NCI-H1436 treated with DMSO at 0.1 percent for 48 hours (cell line): ENCODE data around the gene PRKCE.

Experiments used
- DNase-seq: peaks from one replicate; lab custom pipeline; 2025; lab: John Stamatoyannopoulos, UW

PRKCE gene

DNA sequence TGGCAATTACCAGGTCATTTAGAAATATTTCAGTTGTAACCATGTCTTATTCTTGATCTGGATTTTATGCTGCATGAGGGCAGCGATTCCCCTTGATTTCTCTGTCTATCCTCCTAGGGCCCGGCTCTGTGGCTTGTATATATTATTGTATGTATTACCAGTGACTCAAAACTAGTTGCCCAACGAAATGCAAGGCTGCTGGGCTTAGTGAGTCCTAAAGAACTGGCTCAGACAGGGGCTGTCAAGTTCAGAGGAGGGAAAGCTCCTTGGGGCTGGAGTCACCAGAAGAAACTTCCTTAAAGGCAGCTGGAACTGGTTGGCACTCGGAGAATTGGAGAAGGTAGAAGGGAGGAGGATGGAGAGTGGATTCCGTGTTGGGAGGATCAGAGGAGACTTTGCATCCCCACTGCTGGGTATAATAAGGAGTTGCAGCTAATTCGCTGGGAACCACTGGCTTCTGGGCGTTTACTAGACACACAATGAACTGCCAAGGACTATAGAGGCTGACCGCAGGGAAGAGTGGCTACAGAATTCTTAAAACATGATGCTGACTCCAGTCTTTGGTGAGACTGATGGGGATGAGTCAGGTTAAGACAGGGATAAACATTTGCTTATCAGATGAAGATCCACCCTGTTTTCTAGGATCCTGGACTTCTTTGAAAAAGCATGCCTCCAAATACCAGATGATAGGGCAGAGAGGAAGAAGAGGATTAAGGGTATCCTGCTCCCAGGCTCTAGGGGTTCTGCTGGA lies 104.3 kb downstream of the PRKCE start:
- no peak for DNase-seq

DNA sequence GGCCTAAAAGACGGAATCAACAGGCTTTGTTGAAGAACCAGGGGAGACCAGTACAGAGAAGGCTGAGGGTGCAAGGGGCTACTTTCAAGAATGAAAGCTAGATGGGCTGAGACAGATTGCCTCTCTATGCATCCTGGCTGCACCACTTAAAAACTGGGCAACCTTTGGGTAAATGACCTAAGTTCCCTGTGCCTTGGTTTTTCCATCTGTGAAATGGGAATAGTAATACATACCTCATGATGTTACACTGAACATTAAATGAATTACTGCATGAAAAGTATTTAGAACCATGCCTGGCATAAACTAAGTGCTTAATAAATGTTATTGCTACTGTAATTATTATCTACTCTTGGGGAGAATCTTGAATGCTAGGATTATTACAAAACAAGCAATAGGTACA lies 106.5 kb downstream of the PRKCE start:
- no peak for DNase-seq

DNA sequence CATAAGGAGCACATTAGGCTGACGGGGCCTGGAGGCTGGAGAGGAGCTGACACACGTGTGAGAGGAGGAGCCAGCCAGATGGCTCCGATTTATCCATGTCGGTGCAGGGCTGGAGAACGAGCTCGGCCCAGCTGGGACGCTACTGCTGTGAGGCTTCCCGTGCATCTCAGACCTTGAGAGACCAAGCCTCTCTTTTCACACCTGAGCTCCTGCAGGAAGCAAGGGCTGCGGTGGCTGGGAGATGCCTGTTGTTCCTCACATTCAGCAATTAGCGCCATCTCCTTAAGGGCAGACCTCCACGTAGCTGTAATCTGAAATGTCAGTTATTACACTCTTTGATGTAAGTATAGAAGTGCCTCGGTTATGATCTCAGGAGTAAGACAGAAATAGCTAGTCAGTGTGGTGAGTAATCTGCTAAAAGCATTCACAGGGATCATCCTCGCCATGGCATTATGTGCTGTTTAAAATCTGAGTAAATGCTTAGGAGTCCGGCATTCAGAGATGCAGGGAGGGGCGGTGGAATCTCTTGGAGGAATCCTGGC lies 107.9 kb downstream of the PRKCE start:
- no peak for DNase-seq

DNA sequence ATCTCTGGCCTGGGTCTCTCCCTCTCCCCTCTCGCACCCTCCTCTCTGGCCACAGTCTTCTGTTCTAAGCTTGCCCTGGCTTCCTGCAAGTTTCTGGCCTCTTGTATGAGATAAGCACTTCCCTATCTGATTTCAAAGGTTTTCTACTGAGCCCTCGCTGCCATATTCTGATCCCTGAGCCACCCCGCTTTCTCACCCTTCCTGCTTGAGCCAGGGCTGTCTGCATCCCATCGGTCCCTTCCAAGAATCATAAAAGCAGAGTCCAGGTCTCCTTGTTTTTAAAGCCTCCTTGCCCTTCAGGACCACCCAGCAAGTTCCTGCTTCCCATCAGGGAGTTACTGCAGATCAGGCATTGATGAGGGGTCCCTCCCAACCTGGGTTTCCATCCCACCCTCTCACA lies 110.2 kb downstream of the PRKCE start:
- DNase-seq = no peak

DNA sequence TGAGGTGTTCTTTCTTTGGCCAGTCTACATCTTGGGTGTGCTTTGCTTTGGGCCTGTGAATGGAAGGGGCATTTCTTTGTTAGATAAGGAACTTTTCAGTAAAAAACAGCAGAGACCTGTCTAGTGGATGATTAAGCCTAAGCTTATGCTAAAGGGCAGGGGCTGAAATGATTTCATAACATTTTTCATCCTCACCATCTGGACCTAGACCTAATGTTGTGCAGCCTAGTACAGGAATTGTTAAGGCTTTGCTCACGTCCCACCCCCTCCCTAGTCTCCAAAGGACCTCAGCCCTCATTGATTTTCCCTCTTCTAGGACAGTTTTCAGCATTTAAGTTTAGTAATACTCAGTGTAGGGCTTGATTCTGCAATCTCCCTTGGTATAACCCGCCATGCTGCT lies 111.8 kb downstream of the PRKCE start:
- no peak for DNase-seq

DNA sequence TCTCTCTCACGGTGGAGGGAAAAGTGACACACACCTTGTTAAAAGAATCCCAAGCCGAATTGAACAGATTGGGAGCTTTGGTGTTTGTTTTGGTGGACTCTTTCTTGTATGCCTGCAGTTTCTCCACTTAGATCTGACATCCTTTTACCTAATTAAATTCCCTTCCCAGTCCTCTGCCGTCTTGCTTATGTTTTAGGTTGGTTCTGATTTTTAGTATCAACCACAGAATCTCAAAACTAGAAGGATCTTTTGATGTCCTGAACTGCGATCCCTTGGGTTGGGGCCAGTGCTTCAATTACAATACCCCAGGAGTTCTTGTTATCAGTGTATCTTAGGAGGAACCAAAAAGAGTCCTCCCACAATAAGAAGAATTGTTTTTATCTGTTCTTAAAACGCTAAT lies 112.3 kb downstream of the PRKCE start:
- DNase-seq = no peak

DNA sequence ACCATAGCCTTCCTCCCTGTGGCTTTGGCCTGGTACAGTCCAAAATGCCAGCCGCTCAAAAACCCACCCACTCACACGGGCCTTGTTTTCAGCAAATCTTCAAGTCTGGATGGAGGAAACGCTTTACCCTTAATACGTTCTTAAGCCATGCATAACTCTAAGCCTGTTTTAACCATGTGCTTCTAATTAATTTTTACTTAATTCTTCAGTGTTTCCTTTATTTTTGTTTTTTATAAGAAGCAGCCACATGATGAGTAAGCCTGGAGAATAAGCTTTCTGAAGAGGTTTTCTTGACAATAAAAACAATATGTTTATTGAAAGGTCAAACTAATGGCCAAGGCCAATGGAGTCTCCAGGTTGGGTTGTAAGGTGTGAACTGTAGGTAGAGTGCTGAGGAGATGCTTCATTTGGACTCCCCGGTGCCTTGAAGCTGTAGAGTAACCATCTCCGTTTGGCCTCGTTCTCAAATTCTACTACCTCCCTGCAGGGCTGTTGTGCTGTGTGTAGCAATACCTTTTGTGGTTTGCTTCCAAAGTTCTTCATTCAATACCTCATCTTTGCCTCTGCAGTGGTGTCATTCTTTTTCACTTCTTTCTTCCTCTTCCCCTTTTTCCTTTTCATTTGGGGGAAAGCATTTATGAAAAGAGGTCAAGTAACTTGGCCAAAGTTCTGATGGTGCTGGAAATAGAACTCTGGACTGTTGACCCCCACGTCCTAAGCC lies 113.7 kb downstream of the PRKCE start:
- no peak for DNase-seq

DNA sequence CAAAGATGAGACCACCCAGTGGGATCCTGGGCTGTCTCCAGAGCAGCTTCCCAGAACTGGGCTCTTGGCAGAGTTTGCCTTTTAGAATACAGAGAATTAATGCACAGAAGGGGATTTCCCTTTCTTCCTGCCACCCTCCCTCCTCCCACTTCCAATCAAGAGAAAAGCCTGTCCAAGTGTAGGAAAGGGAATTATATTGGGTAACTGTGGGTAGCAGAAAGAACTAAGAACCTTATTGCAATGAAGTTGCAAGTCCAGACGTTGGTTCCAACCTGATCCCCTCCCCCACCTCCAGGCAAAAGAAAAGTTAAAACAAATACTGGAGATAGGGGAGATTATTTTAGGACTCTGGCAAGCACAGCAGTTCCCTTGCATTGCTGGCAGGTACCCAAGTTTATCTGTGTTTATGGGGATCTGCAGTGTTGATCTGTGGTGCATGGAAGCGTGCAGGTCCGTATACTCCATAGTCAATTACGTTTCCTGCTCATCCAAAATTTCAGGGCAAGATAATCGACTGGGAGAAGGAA lies 114.3 kb downstream of the PRKCE start:
- DNase-seq = no peak

DNA sequence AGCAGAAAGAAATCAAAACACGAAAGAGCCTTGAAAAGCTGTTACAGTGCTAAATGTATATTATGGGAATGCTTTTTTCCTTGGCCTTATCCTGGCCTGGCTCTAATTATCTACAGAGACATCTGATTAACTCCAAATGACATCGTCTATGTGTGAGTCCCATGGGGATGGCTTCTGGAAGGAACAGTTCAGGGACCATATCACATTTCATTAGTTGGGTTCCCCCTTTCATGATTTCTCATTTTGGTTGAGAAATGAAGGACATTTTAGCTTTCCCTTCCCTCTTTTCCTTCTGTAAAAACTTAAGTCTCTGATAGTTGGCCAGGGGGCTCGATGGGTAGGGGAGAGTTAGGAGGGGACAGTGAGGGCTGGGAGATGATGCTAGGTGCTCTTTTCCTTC lies 116.7 kb downstream of the PRKCE start:
- DNase-seq = no peak

DNA sequence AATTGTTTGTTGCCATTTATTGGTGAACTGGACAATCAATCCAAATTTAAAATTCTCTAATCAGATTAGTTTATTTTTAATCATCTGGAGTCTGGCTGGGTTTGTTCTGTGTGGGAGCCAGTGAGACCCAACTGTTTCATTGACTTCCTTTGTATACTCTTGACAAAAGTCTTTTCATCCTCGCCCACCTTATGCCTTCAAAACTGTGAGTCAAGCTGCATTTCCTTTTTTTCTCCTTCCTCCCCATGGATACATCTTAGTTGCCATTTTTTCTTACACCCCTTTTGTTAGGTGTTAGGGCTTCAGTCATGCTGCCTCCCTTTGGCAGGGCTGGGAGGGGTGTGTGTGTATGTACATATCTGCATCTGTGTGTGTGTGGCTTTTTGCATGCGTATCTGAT lies 117.6 kb downstream of the PRKCE start:
- no peak for DNase-seq

DNA sequence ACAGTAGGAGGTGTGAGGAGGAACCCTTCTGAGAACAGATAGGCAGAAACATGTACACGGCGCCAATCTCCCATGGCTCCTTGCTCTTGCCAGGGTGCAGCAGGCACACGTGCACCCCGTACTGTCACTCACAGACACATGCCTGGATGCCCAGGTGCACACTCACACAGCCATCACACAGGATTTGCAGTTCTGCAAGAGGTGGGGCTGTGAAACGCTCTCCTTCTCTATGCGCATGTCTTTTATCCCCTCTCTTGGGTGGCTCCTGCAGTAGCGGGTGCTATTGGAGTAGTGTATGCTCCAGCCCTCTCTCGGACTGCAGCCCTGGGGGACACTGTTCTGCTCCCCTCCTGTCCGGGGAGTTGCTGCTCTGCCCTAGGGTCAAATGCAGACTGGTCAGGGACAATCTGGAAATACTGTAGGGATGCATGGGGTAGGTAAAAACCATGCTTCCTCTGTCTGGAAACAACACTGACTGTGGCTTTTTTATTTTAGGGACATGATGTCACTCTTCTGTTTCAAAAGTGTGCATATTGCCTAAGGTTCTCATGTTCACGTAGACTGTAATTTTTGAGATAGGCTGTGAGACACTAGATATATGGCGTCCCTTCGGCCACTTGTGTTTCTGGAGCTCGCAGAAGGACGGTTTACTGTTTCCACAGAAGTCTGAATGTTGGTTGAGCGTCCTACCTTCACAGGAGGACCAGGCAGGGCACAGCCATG lies 118.5 kb downstream of the PRKCE start:
- DNase-seq = no peak

DNA sequence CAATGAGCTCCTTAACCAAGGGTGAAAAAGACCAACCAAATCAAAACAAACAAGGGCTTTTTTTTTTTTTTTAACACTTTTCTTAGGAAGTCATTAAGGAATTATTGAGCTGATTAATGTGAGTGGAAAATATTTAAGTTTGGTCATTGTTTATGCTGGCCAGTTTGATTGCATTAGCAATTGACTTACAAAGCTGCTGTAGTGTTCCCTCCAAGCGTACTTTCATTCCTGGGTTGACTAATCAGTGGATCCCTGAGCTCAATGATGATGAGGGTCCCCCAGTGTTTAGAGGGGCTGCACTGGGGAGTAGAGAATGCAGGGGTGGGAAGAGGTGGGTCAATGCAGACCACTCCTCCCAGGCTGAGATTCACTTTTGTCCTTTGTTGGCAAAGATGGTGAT lies 119.3 kb downstream of the PRKCE start:
- no peak for DNase-seq

DNA sequence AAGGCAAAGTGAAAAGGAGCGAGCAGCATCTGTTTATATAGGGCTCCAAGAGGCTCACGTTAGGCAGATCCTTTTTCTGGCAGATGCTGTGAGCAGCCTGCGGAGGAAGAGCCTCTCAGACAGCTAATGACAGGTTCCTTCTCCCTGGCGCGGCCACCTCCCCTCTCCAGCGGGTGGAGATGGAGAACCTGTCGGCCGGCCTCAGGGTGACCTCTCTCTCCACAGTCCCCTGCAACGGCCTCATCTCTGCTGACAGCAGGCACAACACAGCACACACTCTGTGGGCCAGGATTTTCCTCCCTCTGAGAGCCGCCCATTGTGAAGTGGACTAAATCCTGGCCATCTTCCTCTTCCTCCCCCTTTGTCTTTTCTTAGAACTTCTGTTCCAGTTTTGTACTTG lies 119.8 kb downstream of the PRKCE start:
- DNase-seq = no peak

DNA sequence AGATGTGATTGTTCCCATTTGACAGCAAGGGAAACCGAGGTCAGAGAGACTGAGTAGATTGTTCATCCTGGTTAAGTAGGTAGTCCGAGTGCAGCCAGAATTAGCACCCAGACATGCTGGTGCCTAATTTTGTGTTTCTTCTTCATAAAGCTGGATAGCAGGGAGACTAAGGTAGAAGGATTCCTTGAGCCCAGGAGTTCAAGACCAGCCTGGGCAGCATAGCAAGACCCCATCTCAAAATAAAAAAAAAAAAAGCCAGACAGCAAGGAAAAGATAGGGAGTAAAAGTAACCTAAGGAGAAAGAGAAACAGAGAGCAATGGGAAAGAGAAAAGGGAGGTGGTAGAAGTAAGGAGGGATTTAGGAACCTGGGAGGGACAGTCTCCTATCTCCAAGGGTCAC lies 120.6 kb downstream of the PRKCE start:
- no peak for DNase-seq

DNA sequence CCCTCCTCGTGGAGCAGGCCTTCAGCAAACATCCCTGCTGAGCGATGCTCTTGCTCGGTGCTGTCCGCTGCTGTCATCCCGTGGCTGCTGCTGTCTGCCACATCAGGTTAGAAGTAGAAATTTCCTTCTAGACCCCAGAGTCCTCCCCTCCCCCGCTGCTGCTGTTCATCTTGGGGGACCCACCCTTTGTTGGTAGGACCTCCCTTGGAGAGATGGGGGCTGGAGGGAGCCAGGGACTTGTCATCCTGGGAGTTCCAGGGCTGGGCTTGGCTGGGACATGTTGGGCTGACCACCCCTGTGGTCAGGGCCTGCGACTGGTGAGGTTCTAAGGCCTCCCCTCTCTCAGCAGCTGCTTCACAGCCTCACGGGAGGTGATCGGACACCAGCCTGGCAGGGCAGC lies 122.4 kb downstream of the PRKCE start:
- no peak for DNase-seq

DNA sequence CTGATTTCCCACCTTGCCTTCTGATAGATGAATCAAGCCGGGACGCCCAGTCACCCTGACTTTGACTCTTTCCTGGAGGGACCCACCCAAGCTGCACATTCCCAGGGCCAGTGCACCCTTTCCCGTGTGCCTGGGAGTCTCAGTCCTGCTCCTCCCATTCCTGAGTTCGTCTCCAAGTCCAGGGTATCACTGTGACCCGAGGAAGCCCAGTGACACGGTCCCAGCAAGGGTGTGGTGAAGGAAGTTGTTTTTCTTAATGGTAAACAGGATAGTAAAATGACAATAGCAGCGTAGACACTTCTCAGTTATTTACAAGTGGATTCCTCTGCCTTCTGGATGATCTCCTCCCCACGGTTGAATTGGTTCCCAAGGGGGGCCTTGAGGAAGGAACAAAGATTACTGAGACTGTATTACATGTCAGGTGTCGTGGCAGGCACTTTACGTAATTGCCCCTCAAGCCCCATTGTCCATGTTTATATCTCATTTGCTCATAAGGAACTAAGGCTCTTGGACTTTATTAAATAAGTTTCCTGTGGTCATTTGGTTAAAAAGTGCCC lies 123.3 kb downstream of the PRKCE start:
- DNase-seq = no peak

DNA sequence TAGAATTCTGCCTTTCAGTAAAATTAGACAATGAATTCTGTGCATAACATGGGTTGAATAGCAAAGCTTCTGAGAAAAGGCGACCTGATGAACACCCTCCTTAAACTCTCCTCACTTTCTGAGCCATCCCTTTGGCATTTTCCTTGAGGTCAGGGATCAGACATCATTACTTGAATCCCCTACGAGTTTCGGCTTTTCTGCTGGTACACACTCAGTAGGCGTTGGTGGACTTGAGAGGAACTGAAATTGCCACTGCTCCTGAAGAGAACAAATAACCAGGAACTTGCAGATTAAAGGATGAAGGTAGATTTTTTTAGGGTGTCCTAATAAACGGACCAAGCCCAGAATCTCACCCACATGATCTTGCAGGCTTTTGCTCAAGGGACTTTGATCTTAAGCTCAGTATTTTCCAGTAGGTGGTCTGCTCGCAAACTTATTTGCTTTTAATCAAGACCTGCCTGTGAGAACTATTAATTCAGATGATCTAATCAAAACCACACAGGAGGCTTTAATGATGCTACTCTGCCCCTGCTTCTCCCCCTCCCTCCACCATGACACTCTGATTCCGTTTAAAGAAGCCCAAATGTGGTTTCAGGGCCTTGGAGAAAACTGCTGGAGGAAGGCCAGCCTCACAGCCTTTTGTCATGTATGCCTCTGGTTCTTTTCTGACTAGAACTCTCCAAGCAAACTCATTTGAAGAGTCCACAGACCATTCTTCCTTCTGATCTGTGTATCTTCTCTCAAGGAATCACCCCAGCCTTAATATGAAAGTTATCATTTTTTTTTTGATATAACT lies 124.9 kb downstream of the PRKCE start:
- no peak for DNase-seq

DNA sequence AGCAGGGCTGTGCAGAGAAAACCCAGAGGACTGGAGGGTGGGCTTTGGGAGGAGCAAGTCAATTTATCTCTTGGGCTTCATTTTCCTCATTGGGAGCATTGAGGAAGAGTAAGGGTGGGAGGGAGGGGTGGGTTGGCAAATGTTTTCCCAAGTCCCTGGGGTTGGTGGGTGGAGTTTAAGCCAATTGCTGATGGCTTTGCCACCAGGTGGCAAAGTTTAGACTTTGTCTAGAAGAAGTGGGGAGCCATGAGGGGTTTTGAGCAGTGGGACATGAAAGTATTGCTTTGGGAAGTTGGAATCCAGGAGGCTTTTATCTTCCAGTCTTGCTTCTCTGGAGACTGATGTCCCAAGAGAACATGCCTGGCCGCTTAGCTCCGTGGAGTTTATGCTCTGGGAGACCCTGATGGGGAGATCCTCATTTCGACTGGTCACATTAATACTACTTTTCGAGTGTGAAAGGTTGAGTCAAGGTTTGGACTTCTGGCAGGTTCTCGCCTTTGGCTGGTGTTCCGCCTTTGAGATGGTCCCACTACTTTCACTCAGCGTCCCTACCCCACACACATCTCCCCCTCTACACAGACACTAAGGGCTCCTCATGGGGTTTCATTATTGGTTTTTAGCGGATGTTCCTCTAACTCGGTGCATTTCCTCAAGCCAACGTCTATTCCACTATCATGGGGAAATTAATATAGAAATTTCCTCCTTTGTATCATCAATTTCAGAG lies 126.7 kb downstream of the PRKCE start:
- DNase-seq = no peak

DNA sequence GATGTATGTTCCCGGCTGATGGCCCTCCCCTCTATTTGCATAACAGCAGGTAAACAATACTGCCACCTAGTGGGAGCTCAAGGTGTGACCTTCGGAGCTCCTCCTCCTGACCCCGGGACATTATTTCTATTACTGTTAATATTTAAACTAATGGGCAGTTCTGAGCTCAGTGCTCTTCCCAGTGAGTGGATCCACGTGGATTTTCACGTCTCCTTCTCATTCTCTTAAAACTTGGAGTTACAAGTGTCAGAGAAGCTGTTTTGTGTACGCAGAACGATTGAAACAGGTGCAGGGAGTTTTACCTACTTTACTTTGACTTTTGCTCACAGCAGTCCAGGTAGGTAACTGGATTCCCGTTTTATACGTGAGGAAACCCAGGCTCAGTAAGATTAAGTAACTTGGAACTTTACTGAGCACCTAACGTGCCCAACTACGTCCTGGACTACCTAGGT lies 127.3 kb downstream of the PRKCE start:
- no peak for DNase-seq

DNA sequence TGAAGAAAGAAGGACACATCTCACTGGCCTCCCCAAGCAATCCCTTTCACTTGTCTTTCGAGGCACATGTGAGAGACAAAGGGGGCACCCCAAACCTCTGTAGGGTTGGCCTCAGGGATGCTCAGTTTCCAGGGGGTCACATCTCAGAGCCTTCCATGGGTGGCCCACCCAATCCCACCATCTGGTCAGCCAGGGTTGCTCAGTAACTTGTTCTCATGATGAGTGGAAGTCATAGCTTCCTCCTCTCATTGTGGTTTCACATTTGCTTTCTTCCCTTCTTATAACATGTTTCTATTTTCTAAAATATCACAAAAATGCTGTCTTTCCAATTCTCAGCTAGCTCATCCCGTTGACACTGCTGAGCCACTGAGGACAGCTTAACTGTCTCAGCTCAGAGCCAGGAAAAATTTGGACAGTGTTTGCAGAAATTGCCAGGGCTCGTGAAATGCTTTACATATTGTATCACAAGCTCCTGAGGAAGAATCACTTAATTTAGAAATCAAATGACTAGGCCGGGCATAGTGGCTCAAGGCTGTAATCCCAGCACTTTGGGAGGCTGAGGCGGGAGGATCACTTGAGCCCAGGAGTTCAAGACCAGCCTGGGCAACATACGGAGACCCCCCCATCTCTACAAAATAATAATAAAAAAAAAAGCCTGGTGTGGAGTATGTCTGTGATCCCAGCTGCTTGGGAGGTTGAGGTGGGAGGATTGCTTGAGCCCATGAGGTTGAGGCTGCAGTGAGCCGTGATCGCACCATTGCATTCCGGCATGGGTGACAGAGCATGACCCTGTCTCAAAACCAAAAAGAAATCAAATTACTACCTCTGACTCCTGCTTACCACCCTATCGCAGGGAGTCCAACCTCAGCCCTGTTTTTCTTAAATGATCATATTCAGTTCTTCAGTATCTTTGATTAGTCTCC lies 129.3 kb downstream of the PRKCE start:
- no peak for DNase-seq
